CD4-positive, alpha-beta T cell treated with Interferon gamma for 1 hour (primary cell): ENCODE measurements around the gene NDUFS7.

Experiments used
- DNase-seq: peaks from one replicate; pipeline ENCODE4 v3.0.0-alpha.2; 2020

Gene NDUFS7

DNA sequence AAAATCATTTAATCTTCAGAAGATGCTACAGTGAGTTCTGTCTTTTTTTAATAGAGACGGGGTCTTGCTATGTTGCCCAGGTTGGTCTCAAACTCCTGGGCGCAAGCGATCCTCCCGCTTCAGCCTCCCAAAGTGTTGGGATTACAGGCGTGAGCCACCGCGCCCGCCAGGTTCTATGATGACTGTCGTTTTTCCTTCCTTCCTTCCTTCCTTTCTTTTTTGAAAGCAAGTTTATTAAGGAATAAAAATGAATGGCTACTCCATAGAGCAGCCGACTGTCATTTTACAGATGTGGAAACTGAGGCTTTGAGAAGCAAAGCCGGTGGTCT is 18.1 kb downstream of the NDUFS7 start:
- DNase-seq, result no peak

DNA sequence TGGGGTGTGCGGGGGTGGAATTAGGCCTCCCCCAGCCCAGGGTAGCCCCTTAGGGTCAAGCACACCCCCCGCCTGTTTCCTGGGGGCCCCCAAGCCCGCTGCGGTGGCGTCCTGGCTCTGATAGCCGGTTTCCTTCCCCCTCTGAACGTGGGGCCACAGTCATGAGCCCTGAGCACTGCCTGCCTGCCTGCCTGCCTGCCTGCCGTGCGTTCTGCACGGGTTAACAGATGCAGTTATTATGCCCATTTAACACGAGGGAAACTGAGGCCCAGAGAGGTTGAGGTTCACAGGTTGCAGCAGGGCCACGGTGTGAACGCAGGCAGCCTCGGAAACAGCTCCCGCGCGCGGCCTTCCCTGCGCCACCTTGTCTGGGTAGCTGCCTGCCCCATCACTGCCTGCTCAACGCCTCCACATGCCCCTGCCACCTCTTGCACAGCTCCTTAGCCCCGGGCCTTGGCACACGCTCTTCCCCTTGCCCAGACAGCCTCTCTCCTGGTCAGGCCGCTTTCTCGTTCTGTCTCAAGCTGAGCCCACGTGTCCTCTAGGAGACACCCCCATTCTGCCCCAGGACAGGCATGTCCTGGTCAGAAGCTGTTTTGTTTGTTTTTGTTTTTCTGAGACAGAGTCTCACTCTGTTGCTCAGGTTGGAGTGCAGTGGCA is 18.8 kb downstream of the NDUFS7 start:
- no peak for DNase-seq

DNA sequence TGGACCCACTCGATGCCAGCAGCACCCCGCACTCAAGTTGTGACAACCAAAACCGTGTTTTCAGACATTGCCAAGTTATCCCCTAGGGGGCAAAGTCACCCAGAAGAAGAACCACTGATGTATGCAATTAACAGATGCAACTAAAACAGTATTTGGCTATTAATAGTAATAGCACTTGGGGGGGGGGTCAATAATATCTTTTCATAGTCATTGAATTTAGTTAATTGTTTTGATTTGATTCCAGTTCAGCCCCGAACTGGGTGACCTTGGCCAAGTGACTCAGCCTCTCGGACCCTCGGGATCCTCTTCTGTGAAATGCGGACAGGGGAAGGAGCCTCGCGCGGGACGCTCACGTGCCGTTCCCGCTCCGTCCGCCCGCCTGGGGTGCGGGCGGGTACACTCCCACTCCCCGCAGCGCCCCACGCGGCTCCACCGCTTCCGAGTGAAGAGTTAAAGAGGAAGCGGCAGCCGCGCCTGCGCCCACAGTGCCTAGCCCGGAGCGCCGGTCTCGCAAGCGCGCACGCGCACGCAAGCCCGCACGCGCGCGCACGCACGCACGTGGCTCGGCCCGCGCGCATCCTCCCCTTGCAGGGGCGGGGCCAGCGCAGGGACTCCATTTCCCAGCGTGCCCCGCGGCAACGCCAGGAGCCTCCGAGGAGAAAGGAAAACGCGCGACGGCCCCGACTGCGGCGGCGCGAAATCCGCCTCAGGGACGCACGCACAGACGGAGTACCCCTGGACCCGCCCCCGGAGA is 23.2 kb downstream of the NDUFS7 start:
- DNase-seq, result peak; percentile 99

DNA sequence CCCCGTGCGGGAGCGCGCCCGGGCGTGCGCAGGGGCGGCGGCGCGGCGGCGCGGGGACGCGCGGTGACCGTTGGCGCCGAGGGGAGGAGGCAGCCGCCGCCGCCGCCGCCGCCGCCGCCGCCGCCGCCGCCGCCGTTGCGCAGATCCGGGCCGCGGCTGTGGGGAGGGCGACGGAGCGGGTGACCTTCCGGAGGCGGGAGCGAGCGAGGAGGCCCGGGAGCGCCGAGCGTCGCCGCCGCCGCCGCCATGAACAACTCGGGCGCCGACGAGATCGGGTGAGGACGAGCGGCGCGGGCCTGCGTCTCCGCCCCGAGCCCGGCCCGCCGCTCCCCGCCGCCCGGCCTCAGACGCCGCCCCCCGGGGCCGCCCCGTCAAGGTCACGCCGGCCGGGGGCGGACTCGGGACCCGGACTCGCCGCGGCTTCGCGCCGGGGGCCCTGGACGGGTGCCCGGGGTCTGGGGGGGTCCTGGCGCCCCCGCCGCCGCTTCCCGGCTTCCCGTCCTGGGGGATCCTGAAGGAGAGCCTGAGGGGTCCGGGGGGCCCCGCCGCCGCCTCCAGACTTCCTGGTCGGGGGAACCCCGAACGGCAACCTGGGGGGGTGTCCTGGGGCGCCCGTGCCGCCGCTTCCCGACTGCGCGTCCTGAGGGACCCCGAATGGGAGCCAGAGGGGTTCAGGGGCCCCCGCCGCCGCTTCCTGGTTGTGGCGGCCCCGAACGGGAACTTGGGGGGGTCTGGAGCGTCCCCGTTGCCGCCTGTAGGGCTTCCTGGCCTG is 24.0 kb downstream of the NDUFS7 start, which contains the start of gene DAZAP1:
TSS of gene DAZAP1 (plus strand) at position 59 of the 772 bp plus-strand sequence. CDS start at position 247, 188 bp downstream.
- peak; percentile 22 for DNase-seq

DNA sequence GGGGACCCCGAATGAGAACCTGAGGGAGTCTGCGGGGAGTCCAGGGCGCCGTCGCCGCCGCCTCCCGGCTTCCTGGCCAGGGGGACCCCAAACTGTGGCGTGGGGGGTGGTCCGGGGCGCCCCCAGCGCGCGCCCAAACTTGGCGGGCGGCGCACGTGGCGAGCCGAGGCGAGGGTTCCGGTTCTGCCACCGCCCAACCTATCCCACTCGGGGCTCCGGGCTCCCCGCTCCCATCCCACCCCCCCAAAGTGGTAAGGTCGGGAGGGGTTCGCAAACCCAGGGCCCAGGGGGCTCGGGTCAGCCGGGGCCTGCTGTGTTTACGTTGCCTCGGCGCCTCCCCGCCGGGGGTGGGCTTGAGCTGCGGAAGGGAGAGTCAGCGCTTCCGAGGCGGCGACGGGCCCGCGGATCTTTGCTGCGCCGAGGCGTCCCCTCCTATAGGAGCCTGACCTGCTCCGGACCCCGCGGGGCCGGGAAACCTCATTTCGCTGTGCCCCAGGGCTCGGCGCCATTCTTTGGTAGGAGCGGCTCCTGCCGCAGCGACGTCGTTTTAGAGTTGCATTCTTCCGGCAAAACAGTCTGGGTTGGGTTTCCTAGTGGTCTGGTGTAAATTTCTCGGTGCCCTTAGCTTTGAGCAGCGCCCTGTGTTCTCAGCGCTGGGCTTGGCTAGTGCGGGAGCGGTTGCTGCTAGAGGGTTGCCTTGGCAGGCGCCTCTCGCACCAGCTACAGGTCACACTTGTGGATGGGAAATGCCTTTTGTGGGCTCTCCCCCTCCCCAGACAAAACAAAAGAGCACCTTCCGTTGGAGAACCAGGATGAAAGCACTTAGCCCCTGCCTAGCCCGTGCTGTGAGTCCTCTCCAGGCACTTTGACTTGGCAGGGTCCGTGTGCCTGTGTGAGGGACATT is 24.8 kb downstream of the NDUFS7 start:
- DNase-seq, result peak; percentile 55

DNA sequence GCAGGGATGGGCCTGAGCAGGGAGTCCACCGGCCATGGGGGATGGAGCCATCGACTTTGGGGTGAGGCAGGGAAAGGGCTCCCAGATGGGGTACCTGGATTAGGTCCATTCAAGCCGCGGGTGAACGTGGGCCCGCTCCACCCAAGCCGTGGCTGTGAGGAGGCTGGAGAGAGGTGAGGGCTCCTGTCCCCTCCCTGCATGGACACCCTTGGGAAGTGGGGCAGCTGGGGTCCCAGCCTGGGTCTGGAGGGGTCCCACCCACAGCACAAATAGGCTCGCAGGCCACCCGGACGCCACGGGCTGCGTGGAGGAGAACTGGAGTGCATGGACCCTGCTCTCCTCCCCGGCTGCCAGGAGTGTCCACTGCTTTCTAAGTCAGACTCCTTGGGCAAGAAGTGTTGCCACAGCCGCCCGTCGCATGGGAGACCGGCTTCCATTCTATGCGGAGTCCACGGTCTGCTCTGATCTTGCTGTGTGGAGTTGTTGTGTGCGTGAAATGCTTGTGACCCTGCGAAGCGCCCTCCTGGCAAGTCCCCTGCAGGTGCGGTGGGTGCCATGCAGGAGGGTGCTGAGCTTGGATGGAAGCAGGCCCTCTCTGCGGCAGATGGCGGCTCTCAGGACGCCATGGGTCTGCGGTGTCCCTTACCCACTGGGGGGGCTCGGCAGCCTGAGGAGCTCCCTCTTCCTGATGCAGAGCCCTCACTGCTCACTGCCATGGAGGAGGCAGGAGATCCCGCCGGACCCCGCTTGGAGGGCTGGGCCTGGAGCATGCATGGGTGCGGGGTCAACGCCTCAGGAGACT is 25.7 kb downstream of the NDUFS7 start:
- no peak for DNase-seq

DNA sequence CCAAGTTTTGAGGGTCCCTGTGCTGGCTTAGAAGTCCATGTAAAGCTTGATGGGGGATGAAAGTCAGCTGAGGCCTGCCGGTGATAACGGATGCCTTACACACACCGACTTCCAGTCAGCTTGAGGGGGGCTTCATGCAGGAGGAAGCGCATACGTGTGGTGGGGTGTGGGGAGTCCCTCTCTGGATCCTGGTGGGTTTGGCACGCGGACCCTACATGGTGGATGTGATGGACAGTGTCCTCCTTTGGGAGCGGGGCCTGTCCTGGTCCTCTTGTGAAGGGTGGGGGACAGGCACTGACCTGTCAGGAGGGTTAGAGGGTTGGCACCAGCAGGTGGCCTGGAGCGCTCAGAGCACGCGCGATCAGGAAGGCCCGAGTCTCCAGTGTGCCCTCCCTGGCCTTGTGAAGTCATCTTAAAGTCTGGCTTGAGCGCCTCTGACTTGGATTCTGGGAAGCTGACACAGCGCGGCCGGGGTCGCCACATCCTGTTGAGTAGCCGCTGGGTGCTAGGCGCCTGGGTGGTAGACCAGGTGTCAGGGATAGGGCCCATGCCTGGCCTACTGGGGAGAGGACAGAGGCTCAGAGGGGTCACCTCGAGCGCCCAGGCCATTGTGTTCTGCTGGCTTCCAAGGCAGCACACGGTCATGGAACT is 26.6 kb downstream of the NDUFS7 start:
- DNase-seq, result no peak

DNA sequence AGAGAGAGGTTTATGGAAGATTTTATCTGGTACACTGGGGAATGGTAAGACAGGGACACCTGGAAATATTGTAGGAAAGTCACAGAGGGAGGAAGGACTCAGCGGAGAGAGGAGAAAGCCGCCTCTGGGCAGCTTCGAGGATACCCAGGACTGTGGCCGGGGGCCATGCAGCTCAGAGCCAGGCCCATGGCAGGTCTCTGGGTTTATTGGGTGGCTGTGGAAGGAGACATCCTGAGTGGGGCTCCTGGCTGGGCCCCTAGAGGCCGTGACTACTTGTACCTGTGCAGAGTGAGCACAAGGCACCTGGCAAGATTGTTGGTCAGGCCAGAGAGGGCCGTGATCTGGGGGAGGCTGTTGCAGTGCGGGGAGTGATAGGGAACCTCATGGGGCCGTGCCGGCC is 27.1 kb downstream of the NDUFS7 start:
- DNase-seq, result no peak

DNA sequence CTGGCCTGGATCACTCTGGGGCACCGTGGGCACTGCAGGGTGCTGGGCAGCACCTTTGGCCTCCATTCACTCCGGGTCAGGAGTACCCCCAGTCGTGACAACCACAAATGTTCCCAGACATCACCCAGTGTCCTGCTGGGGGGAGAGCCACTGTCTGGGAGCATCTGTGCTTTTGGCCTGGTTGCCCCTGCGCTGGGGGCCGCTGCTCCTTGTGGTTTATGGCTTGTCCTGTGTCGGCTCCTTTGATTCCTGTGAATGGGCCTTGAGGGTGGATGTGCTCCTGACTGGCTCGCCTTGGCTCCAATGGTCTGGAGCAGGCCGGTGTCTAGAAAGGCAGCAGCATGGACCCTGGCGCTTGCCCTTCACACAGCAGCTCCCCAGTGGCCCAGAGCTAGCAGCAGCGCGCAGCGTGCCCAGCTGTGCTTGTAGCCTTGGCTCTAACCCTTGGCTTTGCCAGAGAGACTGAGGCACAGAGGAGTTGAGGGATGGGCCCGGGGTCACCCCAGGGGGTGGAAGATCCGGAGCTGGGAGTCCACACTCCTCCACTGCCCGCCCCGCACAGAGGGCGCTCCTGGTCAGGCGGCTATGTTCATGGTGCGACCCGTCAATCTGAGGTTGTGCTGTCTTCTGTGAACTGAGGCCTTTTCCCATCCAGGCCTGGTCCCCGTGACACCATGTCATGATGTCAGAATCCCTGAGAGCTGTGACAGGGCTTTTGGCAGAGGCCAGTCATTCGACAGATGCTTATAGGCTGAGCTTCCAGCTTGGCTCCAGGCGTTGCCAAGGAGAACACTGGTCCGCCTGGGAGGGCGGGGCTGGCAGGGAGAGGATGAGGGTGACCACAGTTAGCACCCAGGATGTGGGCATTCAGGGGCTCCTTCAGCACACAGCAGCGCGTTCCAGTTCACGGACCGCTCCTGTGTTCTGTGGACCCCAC is 27.8 kb downstream of the NDUFS7 start:
- DNase-seq, result peak; percentile 17

DNA sequence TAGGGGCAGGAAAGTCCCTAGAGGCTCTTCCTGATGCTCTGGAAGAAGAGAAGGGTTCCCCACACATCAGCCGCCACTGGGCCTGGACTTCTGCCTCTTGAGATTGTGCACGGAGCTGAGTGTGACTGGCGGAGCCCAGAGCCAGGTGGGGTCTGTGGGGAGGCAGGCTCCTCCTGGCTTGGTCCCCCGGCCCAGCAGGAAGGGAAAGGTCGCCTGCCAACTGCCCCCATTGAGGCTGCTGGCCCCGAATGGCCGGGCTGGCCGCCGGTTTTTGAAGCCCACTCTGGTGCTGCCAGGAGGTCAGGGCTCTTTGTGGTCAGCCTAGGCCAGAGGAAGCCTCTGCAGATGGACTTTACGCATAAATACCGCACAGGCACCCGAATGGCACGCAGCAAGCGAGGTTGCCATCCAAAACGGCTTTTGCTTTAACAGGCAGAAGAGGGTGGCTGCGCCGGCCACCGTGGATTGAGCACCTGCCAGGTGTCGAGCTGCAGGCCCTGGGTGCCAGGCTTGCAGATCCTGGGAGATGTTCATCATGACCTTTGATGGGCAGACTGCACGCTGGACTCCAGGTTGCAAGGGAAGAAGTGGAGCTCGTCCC is 28.7 kb downstream of the NDUFS7 start:
- no peak for DNase-seq

DNA sequence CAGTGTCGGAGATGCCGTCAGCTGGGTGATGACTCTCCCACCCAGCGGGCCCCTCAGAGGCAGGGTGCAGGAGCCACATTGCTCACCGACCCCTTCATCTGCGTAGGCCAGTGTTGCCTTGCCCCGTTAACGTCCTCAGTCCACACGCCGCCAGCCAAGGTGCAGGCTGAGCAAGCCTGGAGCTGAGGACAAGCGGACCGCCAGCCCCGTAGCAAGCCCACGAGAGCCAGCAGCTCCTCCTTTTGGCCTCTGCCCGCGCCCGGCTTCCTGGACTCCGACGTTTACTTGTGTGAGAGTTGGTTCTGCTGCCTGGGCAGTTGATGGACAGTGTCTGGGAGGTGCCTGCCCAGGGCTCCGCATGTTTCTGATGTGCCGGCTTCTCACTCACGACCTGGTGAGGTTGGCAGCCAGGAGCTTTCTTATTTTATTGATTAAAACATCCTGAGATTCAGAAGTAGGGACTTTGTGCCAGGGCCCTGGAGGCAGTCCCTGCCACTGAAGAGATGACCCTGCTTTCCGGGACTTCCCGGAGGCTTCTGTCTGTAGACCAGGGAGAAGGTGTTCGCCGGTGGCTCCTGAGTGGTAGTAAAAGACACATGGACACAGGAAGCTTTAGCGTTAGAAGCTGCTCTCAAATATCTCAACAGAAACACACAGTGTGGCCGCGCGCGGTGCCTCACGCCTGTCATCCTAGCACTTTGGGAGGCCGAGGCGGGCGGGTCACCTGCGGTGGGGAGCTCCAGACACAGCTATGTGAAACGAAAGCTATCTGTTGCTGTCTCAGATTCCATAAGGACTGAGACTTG is 29.5 kb downstream of the NDUFS7 start:
- no peak for DNase-seq

DNA sequence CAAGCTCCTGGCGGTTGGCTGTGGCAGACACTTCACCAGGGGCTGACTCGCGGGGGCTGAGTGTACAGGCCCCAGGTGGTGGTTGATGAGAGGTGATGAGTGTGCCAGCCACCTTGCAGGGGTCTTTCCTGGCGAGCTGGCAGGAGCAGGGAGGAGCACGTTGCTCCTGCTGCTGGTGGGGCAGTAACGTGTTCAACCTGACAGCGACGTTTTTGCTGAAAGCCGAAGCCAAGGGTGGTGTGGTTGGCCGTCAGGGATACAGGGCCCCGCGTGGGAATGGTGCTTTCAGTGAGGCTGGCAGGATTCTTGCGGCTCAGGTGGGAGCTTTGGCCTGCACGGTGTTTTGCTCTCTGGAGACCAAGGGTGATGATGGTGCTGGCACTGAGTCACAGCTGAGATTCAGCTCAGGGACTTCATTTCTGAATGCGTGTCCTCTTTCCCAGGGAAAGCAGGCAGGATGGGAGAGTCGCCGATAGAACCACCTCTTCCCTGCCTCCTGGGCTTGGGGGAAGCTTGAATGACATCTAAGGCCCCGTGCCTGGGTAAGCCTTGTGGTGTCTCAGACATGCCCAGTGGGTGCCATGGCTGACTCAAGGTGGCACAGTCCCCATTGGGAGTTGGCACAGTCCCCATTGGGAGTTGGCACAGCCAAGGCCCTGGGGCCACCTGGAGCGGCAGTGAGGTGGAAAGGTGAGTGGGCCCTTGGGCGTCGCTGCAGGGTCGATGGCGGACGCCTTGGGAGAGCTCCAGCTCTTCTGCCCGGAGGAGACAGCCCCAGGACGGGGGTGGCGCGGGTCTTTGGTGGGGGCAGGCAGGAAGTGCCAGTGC is 32.5 kb downstream of the NDUFS7 start:
- DNase-seq, result no peak

DNA sequence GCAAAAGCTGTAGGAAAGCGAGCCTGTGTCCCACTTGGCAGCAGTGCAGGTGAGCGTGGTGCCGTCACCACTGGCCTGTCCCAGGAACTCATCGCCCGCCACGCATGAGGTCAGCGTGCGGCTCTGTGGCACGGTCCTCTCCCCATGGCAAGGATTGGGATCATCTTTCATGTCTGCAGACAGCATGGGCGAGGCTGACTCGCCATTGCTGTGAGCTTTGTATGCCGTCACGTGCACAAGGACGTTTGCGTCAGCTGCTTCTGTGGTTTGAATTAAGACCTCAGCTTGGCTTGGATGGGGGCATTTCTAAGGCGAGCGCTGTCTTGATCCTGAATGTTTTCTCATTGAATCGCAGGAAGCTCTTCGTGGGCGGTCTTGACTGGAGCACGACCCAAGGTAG is 33.4 kb downstream of the NDUFS7 start:
- DNase-seq, result no peak

DNA sequence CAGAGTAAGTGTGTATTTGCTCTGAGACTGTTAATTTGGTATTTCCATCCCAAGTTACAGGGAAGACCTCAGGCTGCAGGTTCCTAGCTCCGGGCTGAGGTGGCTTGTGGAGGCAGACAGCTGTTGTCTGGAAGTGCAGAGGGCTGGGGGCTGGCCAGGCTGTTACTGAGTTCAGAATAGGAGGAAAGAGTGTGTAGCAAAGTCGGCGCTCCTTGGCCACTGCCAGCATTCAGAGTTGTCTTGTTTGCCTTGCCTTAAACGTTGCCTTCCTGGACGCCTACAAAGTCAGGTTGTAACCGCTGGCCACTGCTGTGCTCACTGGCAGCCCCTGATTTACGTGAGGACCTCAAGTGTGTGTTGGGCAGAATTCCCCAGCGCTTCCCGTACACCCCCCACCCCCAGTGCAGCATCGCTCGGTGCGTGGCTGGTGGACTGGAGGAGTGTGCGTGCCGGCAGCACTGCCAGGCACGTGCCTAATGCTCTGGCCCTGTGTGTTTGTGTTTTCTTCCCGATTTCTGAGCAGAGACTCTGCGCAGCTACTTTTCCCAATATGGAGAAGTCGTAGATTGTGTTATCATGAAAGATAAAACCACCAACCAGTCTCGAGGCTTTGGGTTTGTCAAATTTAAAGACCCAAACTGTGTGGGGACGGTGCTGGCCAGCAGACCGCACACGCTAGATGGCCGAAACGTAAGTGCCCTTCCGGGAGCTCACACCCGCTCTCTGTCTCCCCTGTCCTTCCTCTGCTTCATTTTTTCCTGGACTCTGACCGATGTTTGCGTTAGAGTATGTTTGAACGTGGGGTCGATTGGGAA is 34.2 kb downstream of the NDUFS7 start:
- DNase-seq, result no peak

DNA sequence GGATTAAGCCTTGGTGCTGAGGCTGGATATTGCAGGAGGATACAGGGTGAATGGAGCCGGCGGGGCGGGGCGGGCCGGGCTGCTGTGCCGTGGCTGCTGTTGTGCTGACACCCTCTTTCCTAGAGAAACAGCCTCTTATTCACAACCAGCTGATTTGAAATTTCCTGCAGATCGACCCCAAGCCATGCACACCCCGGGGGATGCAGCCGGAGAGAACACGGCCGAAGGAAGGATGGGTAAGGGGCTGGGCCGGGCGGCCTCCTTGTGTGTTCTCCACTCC is 34.7 kb downstream of the NDUFS7 start:
- DNase-seq, result no peak

DNA sequence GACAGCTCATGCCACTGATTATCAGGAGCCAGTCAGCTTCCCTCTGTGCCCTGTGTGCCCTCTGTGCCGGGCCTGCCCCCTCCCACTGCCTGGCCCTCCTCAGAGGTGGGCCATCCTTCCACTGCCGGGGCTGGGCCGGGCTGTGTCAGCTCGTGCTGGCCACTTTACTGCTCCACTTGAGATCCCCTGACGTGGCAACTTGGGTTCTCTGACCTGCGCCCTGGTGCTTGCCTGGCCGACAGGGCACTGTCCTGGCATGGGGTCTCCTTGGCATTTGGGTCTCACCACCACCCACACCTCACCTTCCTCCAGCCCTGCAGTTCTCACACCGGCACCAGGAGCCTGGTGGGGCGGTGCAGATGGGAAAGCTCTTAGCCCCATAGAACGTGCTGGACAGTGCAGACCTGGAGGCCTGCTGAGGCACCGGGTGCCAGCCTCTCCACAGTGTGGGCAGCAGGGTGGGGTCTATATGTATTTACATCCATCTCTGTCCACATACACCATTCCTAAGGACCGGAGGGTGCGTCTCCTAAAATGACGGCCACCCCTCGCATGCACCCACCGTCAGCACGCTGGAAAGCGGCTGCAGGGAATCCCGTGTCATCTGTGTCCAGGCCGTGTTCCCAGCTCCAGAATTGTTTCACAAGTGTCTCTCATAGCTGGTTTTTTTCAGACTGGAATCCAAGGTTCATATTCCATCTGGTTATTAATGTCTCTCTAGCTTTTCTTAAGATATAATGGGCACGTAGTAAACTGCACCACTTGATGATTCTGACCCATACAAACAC is 35.4 kb downstream of the NDUFS7 start:
- no peak for DNase-seq
